Measurements from ENCODE around the gene INSYN2B. TPM values are rescaled to one million over a fixed set of nuclear protein-coding genes. Genes with fewer than 3 reads are reported as not detected.

The INSYN2B gene
- polyA plus RNA-seq, 1 donor (not counting 4 experiments of a cell fraction or from before 2014, with no cell fraction given): 0.16 TPM

DNA sequence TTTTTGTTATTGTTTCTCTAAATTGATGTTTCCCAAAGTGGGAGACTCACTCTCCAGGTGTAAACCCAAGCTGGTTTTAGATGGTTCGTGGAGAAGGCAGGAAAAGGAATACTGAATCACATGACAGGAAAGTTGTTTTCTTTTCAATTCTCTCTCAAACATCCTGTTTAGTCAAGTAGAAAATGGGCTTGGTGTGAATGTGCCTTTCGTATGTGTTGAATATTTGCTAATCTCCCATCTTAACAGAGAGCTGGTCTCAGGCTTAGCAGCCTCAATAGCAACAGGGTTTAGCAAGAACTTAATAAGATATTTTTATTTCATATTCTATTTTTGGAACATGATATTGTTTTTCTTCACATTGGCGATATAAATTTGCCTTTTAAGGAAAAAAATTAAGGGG, 119.7 kb downstream of the INSYN2B start:
- DNase-seq (ENCODE audit: low read depth, low spot score): no peak
- Histone ChIP-seq H3K36me3 (ENCODE audit: control insufficient read depth in 2 of 2, extremely low read depth in 1 of 2, insufficient read depth in 2 of 2, low read length in 2 of 2) (no peaks in the 10 kb centered on the region), H3K9ac (ENCODE audit: control insufficient read depth, extremely low read depth, insufficient read depth, low read length) (no peak overlapping the region), H3K27ac (ENCODE audit: control insufficient read depth, insufficient read depth, low read length) (no peak overlapping the region), H3K9me3 (ENCODE audit: control insufficient read depth, low read depth, low read length) (no peaks in the 10 kb centered on the region), H3K4me1 (ENCODE audit: control insufficient read depth, extremely low read depth, insufficient read depth, low read length) (no peaks in the 10 kb centered on the region), H3K4me2 (ENCODE audit: control insufficient read depth, extremely low read depth, insufficient read depth, low read depth, low read length) (no peak overlapping the region), H3K4me3 (ENCODE audit: control insufficient read depth in 2 of 3, extremely low read depth in 1 of 3, insufficient read depth in 2 of 3, low read depth in 1 of 3, low read length in 3 of 3) (no peak overlapping the region), H2AFZ (ENCODE audit: control insufficient read depth, low read length) (no peak overlapping the region), H3K9me1 (ENCODE audit: control insufficient read depth, extremely low read depth, insufficient read depth, low read length) (no peaks in the 10 kb centered on the region), H3K27me3 (ENCODE audit: control insufficient read depth, extremely low read depth, insufficient read depth, low read length) (no peaks in the 10 kb centered on the region), H4K20me1 (ENCODE audit: control insufficient read depth, extremely low read depth, insufficient read depth, low read length) (no peaks in the 10 kb centered on the region), H3K79me2 (ENCODE audit: control insufficient read depth, insufficient read depth, low read length) (no peaks in the 10 kb centered on the region)
- FAIRE-seq: no peak
- dilution Hi-C loops (cut with MboI; ENCODE audit: extremely low pct_ligation_motif_present, low sequenced_read_pairs): no loop called here
- TF ChIP-seq EZH2 (IDR thresholded peaks at IDR 0.05; ENCODE audit: low read length): no peak
- TF ChIP-seq, protein P1, sequence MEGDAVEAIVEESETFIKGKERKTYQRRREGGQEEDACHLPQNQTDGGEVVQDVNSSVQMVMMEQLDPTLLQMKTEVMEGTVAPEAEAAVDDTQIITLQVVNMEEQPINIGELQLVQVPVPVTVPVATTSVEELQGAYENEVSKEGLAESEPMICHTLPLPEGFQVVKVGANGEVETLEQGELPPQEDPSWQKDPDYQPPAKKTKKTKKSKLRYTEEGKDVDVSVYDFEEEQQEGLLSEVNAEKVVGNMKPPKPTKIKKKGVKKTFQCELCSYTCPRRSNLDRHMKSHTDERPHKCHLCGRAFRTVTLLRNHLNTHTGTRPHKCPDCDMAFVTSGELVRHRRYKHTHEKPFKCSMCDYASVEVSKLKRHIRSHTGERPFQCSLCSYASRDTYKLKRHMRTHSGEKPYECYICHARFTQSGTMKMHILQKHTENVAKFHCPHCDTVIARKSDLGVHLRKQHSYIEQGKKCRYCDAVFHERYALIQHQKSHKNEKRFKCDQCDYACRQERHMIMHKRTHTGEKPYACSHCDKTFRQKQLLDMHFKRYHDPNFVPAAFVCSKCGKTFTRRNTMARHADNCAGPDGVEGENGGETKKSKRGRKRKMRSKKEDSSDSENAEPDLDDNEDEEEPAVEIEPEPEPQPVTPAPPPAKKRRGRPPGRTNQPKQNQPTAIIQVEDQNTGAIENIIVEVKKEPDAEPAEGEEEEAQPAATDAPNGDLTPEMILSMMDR (optimal IDR thresholded peaks at IDR 0.05 in 1 of 3, IDR thresholded peaks at IDR 0.05 in 1 of 3, conservative IDR thresholded peaks at IDR 0.05 in 1 of 3; ENCODE audit: extremely low read depth in 1 of 3, insufficient read depth in 2 of 3, low read length in 3 of 3): no peak

DNA sequence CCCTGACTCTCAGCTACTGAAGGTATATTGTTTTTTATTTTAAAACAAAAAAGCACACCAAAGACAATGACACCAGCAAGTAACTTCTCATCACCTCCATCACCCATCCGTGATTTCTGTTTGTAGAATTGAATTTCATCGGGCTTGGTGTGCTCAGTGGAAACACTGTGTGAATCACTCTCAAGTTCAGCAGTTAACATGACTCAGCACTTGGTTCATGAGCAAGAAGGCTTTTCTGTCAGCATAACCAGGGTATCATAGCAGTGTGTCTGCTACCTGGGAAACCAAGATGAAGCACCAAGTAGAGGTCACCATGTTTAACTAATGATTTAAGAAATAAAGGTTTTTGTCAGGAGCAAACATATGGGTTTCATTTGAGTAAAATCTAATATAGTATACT, 123.7 kb downstream of the INSYN2B start:
- no peak overlapping the region for H3K4me3 ChIP-seq (ENCODE audit: control insufficient read depth in 2 of 3, extremely low read depth in 1 of 3, insufficient read depth in 2 of 3, low read depth in 1 of 3, low read length in 3 of 3)
- FAIRE-seq (no peak), DNase-seq (ENCODE audit: low read depth, low spot score) (no peak)
- no peaks in the 10 kb centered on the region for H4K20me1 ChIP-seq (ENCODE audit: control insufficient read depth, extremely low read depth, insufficient read depth, low read length)
- no peak overlapping the region for H3K4me2 ChIP-seq (ENCODE audit: control insufficient read depth, extremely low read depth, insufficient read depth, low read depth, low read length)
- H3K27ac ChIP-seq (ENCODE audit: control insufficient read depth, insufficient read depth, low read length): no peak overlapping the region
- dilution Hi-C loops (cut with MboI; ENCODE audit: extremely low pct_ligation_motif_present, low sequenced_read_pairs): no loop called here
- H2AFZ ChIP-seq (ENCODE audit: control insufficient read depth, low read length): no peak overlapping the region
- H3K9me1 ChIP-seq (ENCODE audit: control insufficient read depth, extremely low read depth, insufficient read depth, low read length): no peaks in the 10 kb centered on the region
- no peaks in the 10 kb centered on the region for H3K9me3 ChIP-seq (ENCODE audit: control insufficient read depth, low read depth, low read length)
- H3K36me3 ChIP-seq (ENCODE audit: control insufficient read depth in 2 of 2, extremely low read depth in 1 of 2, insufficient read depth in 2 of 2, low read length in 2 of 2): no peaks in the 10 kb centered on the region
- H3K27me3 ChIP-seq (ENCODE audit: control insufficient read depth, extremely low read depth, insufficient read depth, low read length): no peaks in the 10 kb centered on the region
- no peak overlapping the region for H3K9ac ChIP-seq (ENCODE audit: control insufficient read depth, extremely low read depth, insufficient read depth, low read length)
- H3K4me1 ChIP-seq (ENCODE audit: control insufficient read depth, extremely low read depth, insufficient read depth, low read length): no peaks in the 10 kb centered on the region
- no peak for TF ChIP-seq EZH2 (IDR thresholded peaks at IDR 0.05; ENCODE audit: low read length)
- TF ChIP-seq, protein P1 (optimal IDR thresholded peaks at IDR 0.05 in 1 of 3, IDR thresholded peaks at IDR 0.05 in 1 of 3, conservative IDR thresholded peaks at IDR 0.05 in 1 of 3; ENCODE audit: extremely low read depth in 1 of 3, insufficient read depth in 2 of 3, low read length in 3 of 3): no peak
- no peaks in the 10 kb centered on the region for H3K79me2 ChIP-seq (ENCODE audit: control insufficient read depth, insufficient read depth, low read length)
